GM12872 (cell line): ENCODE measurements around the gene CAPN9.

Source experiments
- CTCF ChIP-seq: IDR thresholded peaks from 3 replicates; pipeline ENCODE4 v1.5.1; 2011; ENCODE audit warnings: low read depth, mild to moderate bottlenecking, low read length, moderate library complexity; ENCODE audit not compliant: insufficient read depth

CAPN9 gene

DNA sequence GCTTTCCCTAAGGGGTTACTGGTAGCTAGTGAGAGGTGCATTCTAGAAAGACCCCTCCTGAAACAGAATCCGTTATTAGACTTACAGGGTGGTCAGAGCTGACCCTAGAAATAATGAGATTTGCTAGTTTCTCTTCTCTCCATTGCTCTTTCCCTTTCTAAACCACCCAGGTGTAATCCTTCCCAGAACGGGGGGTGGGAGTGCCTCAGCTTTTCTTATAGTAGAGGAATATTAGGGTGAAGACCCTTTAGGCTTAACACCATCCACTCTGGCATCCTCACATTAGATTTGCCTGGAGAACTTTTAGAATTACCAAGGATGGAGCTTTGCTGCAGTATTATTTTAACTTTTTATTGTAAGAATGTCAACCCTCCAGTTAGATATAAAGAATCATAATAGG lies 49.4 kb downstream of the CAPN9 start:
- no peak for TF ChIP-seq CTCF

DNA sequence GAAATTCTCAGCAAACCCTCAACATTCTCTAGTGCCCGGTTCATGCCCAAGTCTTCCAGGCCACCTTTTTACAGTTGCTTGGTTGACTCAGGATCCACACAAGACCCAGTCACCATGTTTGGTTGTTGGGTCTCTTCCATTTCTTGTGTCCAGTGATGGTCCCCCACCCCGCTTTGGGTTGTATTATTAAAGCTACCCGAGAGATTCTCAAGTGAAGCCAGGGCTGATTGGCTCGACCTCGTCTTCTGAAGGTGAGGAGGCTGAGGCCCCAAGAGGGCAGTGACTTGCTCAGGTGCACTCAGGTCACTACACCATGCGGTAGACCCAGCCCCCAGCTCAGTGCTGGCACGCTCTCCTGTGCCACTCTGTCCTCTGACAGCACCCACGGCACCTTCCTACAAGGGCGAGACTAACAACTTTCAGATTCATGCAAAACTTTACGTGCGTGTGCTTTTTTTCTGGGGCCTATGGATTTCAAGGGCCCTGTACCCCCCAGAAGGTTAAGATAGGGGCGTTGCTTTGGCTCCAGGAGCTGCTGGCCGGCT lies 50.3 kb downstream of the CAPN9 start:
- no peak for TF ChIP-seq CTCF

DNA sequence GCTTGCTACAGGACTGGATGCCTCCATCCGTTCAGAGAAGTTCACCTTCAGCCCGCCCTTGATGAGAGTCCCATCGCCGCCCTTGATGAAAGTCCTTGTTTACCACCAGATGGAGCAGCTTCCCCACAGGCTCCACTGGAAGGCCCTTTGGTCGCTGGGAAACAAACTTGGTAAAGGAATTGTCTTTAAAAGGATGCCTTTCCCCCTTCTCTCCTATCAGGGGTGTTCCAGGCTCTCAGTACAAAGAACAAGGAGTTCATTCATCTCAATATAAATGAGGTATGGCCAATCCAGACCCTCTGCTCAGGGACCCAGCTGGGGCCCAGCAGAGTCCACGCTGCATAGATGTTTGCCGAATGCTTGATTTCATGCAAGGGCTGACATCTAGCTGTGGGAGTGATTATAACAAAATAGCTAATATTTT lies 50.8 kb downstream of the CAPN9 start:
- TF ChIP-seq CTCF, result peak; percentile 36; the same call in 1 of the 3 replicates

DNA sequence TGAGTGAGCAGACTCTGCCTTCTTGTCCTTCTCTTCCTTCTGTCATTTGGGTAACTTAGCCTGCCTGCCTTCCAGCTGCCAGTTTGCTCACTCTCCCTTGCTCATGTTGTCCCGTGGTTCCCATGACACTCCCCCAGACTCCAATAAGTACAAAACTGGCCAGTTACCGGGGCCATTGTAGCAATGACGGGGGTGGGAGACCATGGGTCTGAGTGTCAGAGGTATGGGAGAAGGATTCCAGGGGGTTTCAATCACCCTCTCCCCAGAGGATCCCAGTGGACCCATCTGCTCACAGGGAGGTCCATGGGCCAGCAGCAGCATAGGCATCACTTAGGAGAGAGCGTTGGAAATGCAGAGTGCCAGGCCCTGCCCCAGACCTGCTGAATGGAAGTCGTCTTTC lies 51.3 kb downstream of the CAPN9 start:
- no peak for TF ChIP-seq CTCF

- TF ChIP-seq CTCF, result no peak
These were observed 54.0 kb downstream of the CAPN9 start for GRCh38 chr1:230800891-230801840.

DNA sequence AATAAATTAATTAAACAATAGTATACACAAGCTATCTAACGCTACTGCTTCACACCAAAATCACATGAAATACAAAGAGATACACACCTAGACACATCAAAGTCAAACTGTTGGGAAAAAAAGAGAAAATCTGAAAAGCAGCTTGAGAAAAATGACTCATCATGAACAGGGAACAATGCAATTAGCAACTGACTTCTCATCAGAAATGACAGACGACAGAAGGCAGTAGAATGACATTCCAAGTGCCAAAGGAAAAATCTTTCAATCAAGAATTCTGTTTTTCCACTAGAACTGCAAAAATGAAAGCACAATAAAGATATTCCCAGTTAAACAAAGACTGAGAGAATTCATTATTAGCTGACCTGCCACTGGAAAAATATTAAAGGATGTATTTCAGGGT lies 57.2 kb downstream of the CAPN9 start:
- TF ChIP-seq CTCF, result no peak

GRCh38 chr1:230806552-230806951 lies 59.4 kb downstream of the CAPN9 start:
- no peak for TF ChIP-seq CTCF
